Astrocyte (in vitro differentiated cells and primary cell): ENCODE results near the gene MTMR1. TPM values are rescaled to one million over a fixed set of nuclear protein-coding genes. Genes with fewer than 3 reads are reported as not detected.
A peak's percentile ranks its signal among the peaks of the same experiment; 100 is the strongest.

ENCODE experiments used
- DNase-seq: peaks from one replicate; pipeline ENCODE4 v3.0.0-alpha.2; 2010; ENCODE audit warnings: low read depth
- FAIRE-seq: peaks from 2 replicates; lab custom pipeline; 2011; peaks lifted over from hg19 to GRCh38; lab: Jason Lieb, UNC
- H2AFZ ChIP-seq: 2 replicates; pipeline ENCODE4 v1.6.0; 2012; ENCODE audit warnings: low read depth, low read length, inconsistent platforms
- H3K27ac ChIP-seq: 2 replicates; pipeline ENCODE4 v1.5.1; 2011; ENCODE audit warnings: low read depth, low read length, inconsistent platforms
- H3K27me3 ChIP-seq: 2 replicates; pipeline ENCODE4 v1.6.0; 2011; ENCODE audit warnings: low read length, inconsistent platforms; ENCODE audit not compliant: insufficient read depth
- H3K36me3 ChIP-seq: 2 replicates; pipeline ENCODE4 v1.5.1; 2011; ENCODE audit warnings: low read length, inconsistent platforms; ENCODE audit not compliant: insufficient read depth
- H3K4me1 ChIP-seq: 2 replicates; pipeline ENCODE4 v1.5.1; 2011; ENCODE audit warnings: low read length, inconsistent platforms; ENCODE audit not compliant: insufficient read depth
- H3K4me2 ChIP-seq: 2 replicates; pipeline ENCODE4 v1.6.0; 2012; ENCODE audit warnings: low read length, inconsistent platforms
- H3K4me3 ChIP-seq: 2 replicates; pipeline ENCODE4 v1.5.1; 2011; ENCODE audit warnings: low read depth, mild to moderate bottlenecking, low read length, inconsistent platforms; ENCODE audit not compliant: insufficient read depth
- H3K79me2 ChIP-seq: 2 replicates; pipeline ENCODE4 v1.6.0; 2012; ENCODE audit warnings: mild to moderate bottlenecking, low read length, inconsistent platforms; ENCODE audit not compliant: insufficient read depth
- H3K9ac ChIP-seq: 2 replicates; pipeline ENCODE4 v1.6.0; 2012; ENCODE audit warnings: mild to moderate bottlenecking, low read length, inconsistent platforms
- H3K9me3 ChIP-seq: 2 replicates; pipeline ENCODE4 v1.5.1; 2012; ENCODE audit warnings: low read depth, mild to moderate bottlenecking, low read length, inconsistent platforms; ENCODE audit not compliant: insufficient read depth
- H4K20me1 ChIP-seq: 2 replicates; pipeline ENCODE4 v1.6.0; 2012; ENCODE audit warnings: low read length, inconsistent platforms; ENCODE audit not compliant: insufficient read depth
- H3K27ac Mint-ChIP-seq: one replicate; pipeline ENCODE4 v1.8.0; 2021; ENCODE audit warnings: mild to moderate bottlenecking, mixed read lengths; ENCODE audit not compliant: unreplicated experiment
- H3K27me3 Mint-ChIP-seq: one replicate; pipeline ENCODE4 v1.8.0; 2021; ENCODE audit warnings: low read depth, mixed read lengths; ENCODE audit not compliant: unreplicated experiment
- H3K36me3 Mint-ChIP-seq: one replicate; pipeline ENCODE4 v1.8.0; 2021; ENCODE audit warnings: low read depth, mixed read lengths; ENCODE audit not compliant: unreplicated experiment
- H3K4me1 Mint-ChIP-seq: one replicate; pipeline ENCODE4 v1.8.0; 2021; ENCODE audit warnings: low read depth, mixed read lengths; ENCODE audit not compliant: unreplicated experiment
- H3K4me3 Mint-ChIP-seq: one replicate; pipeline ENCODE4 v1.8.0; 2021; ENCODE audit warnings: mild to moderate bottlenecking, moderate library complexity, mixed read lengths; ENCODE audit not compliant: unreplicated experiment
- H3K9me3 Mint-ChIP-seq: one replicate; pipeline ENCODE4 v1.8.0; 2021; ENCODE audit warnings: mild to moderate bottlenecking, mixed read lengths; ENCODE audit not compliant: unreplicated experiment
- CTCF ChIP-seq: IDR thresholded peaks from 2 replicates; pipeline ENCODE4 v1.5.1; 2011; ENCODE audit warnings: low read depth, mild to moderate bottlenecking, inconsistent platforms, low read length, moderate library complexity; ENCODE audit not compliant: insufficient read depth
- EZH2 ChIP-seq: IDR thresholded peaks from 2 replicates; pipeline ENCODE4 v1.6.1; 2012; ENCODE audit warnings: mild to moderate bottlenecking, low read length, inconsistent platforms; ENCODE audit not compliant: insufficient read depth
- total RNA-seq: library from RNA; stranded (reverse); gene quantifications from 2 replicates; pipeline ENCODE4 v1.2.1, GENCODE V29; 2021

Gene MTMR1
- total RNA-seq, 1 donor from 2014 or later, result 18.6 TPM

DNA sequence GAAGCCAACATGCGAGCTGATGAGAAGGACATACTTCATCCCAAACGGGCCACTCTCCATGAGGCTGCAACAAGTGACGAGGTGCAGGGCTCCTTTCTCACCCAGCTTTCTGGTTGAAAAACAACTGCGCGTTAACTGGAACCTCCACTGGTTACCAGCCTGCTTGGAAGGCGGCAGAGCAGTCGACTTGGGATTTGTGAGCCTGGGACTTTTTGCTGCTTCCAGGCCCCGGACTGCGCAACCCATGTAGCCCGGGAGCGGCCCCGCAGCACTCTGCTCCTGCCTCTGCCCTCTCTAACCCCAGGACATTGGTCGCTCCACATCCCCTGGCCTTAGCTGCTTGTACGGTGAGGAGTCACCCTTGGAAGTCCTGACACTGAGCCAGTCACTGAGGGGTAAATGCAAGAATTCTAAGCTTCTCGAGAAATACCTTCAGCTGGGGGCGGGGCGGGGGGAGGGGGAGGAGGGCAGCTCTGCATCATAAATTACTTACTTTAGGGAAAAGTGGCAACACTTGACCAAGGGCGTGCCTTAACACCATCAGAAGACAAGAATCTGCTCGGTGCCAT lies 72.7 kb downstream of the MTMR1 start:
- Mint-ChIP-seq H3K27ac (no peak overlapping the region), H3K36me3 (no peaks in the 10 kb centered on the region), H3K4me3 (no peak overlapping the region), H3K4me1 (peaks cover 12% of the 10 kb centered on the region), H3K27me3 (no peaks in the 10 kb centered on the region), H3K9me3 (no peaks in the 10 kb centered on the region)
- Histone ChIP-seq H3K36me3 (no peaks in the 10 kb centered on the region), H3K27ac (no peak overlapping the region), H3K4me1 (peaks cover 13% of the 10 kb centered on the region), H3K79me2 (no peaks in the 10 kb centered on the region), H3K4me2 (no peak overlapping the region), H2AFZ (no peak overlapping the region), H3K9me3 (no peaks in the 10 kb centered on the region), H3K4me3 (no peak overlapping the region), H4K20me1 (no peaks in the 10 kb centered on the region), H3K9ac (no peak overlapping the region), H3K27me3 (no peaks in the 10 kb centered on the region)
- TF ChIP-seq CTCF (no peak), EZH2 (no peak)
- FAIRE-seq (no peak), DNase-seq (no peak)

GRCh38 chrX:150766351-150767044 lies 73.3 kb downstream of the MTMR1 start:
- Histone ChIP-seq H3K4me2 (peak overlapping the region; percentile 32), H2AFZ (no peak overlapping the region)

More at GRCh38 chrX:150766351-150767044, 73.3 kb downstream of the MTMR1 start:
- Mint-ChIP-seq H3K9me3 (no peaks in the 10 kb centered on the region), H3K27me3 (no peaks in the 10 kb centered on the region), H3K36me3 (no peaks in the 10 kb centered on the region), H3K4me3 (peak overlapping the region; percentile 68), H3K4me1 (peaks cover 12% of the 10 kb centered on the region), H3K27ac (peak overlapping the region; percentile 80)
- Histone ChIP-seq H3K36me3 (no peaks in the 10 kb centered on the region), H3K9me3 (no peaks in the 10 kb centered on the region), H3K27ac (peak overlapping the region; percentile 59), H3K27me3 (no peaks in the 10 kb centered on the region), H3K4me3 (no peak overlapping the region), H3K4me1 (peaks cover 13% of the 10 kb centered on the region), H4K20me1 (no peaks in the 10 kb centered on the region), H3K79me2 (no peaks in the 10 kb centered on the region), H3K9ac (no peak overlapping the region)
- FAIRE-seq (peak; percentile 41), DNase-seq (no peak)
- no peak for TF ChIP-seq EZH2
- no peak for TF ChIP-seq CTCF
